H1 (cell line): ENCODE measurements around the gene FBXO46. TPM values are rescaled to one million over a fixed set of nuclear protein-coding genes. Genes with fewer than 3 reads are reported as not detected.

ENCODE experiments used
- GTF2F1 ChIP-seq: IDR thresholded peaks from 2 replicates; pipeline ENCODE4 v1.6.1; 2012; ENCODE audit warnings: low read depth, low read length, improper control_type of control experiment, borderline replicate concordance
- HDAC6 ChIP-seq: IDR thresholded peaks from one replicate; pipeline ENCODE4 v1.7.1; 2012; ENCODE audit warnings: low read depth, mild to moderate bottlenecking, inconsistent platforms, low read length, moderate library complexity
- polyA plus RNA-seq, 7 experiments: library from polyadenylated mRNA; depleted of rRNA in 3 of 7; stranded (reverse) in 5 of 7; unstranded in 2 of 7; fragments of >200 nt in 5 of 7; fragments of 200-250 nt in 2 of 7; gene quantifications; 1 replicate in 5 of 7; 2 replicates in 1 of 7; 4 replicates in 1 of 7; pipeline versions ENCODE4 v1.2.1 to v1.2.3, GENCODE V29; 2011 to 2013; ENCODE audit warnings: missing spikeins in 2 of 7, mixed read lengths in 2 of 7
- total RNA-seq: library from RNA; stranded (reverse); fragmentation: NEBNext Ultra II Directional; extraction: Animal tissue kit (Norgen Biotek cat#: 25700); gene quantifications from 2 replicates; pipeline ENCODE4 v1.2.1, GENCODE V29; 2021
- TF ChIP-seq, protein P1 (sequence below): IDR thresholded peaks from 2 replicates; pipeline ENCODE4 v1.6.1; 2012; ENCODE audit warnings: inconsistent platforms

FBXO46 gene
- total and polyA plus RNA-seq, 2 of the 8 experiments (the other 6 are each of a cell fraction or from before 2014, with no cell fraction given): 11.2 to 38.9 TPM

DNA sequence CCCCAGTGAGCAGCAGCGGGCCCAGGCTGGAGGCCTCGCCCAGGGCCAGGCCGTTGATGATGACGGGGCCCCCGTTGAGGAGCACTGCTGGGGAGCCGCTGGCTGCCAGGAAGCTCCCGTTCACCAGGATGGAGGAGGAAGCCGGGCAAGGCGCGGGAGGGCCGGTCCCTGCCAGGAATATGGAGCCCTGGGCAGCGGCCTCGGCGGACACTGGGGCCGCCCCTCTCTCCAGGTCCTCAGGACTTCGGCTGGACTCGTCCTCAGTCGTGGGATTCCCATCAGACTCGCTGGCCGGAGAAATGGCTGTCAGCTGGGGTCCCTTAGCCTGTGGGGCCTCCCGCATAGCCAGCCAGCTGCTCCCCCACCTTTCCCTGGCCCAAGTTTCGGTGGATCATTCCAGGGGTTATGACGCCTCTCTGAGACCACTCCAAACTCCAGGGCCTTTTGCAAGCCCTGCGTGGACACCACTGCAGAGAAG is 36.2 kb upstream of the FBXO46 start (continued):
- TF ChIP-seq GTF2F1: no peak
- TF ChIP-seq, protein P1, sequence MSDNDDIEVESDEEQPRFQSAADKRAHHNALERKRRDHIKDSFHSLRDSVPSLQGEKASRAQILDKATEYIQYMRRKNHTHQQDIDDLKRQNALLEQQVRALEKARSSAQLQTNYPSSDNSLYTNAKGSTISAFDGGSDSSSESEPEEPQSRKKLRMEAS: no peak
- no peak for TF ChIP-seq HDAC6
